ENCODE data around the gene LINGO3.

Gene LINGO3

DNA sequence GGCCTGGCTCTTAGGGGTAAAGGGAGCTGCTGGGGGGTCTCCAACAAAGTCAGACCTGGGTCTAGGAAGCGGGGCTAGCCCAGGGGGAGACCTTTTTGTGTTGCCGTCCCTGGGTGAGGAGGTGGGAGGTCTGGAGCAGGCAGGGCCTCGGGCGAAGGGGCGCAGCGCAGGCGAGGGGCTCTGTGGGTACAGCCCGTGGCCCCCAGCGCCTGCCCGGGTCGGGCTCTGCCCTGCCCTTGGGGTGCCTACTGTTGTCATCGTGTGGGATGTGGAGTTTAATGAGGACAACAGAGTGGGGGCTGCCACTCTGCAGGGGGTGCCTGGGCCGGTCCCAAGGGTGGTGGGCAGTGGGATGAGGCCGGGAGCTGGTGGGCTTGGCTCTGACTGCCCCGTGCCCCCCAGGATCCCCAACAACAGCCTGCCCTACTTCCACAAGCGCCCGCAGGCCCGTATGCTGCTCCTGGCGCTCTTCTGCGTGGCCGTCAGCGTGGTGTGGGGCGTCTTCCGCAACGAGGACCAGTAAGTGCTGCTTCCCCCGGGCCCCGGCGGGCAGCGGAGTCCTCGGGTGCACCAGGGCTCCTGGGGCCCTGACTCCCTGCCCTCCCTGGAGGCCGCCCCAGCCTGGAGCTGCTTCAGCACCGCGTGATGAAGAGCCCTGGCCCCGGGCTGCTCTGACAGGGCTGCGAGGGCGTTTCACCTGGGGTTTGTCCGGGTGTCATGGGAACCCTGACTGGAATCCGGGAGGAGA is 32.7 kb upstream of the LINGO3 start:
- no peak for DNase-seq (ENCODE audit: low read depth in 3 of 3, low spot score in 1 of 3)

GRCh38 chr19:2339644-2340310 is 31.8 kb upstream of the LINGO3 start:
- no peak for DNase-seq (ENCODE audit: low read depth in 3 of 3, low spot score in 1 of 3)

- no peak for DNase-seq (ENCODE audit: low read depth in 3 of 3, low spot score in 1 of 3)
These were observed 31.0 kb upstream of the LINGO3 start for GRCh38 chr19:2338751-2339643.

DNA sequence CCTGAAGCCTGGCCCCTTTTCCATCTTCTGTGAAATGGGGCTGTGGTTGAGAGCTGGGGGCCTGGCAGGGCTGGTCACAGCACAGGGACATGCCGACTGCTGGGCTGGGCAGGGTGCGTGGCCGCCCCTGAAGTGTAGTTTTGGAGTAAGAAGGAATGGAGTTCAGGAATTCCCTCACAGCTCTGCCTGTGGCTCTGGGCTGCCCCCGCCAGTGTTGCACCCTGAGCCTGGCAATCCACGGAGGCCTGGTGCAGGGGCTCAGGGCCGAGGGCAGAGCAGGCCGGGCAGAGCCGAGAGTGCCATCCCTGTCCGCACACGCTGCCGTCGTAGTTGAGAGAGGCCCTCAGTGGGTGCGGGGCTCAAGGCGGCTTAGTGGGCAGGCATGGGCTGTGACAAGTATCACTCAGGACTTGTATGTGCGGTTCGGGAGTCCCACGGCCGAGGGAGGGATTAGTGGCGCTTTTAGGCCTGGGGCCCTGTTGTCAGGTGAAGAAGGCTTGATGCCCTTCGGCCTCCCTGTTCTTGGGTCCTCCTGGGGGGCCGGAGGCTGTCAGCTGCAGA is 30.2 kb upstream of the LINGO3 start:
- DNase-seq (ENCODE audit: low read depth in 3 of 3, low spot score in 1 of 3) = no peak

DNA sequence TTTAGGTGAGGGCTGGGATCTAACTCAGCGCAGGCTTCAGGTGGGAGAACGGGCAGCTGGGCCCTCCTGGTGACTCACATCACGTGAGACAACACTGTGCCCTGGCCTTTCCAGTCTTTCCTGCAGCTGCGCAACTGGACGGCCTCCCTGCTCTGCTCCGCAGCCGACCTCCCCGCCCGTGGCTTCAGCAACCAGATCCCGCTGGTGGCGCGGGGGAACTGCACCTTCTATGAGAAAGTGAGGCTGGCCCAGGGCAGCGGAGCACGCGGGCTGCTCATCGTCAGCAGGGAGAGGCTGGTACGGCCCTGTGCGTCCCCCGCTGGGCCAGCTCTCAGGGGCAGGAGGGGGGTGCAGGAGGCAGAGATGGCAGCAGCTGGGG is 29.4 kb upstream of the LINGO3 start:
- no peak for DNase-seq (ENCODE audit: low read depth in 3 of 3, low spot score in 1 of 3)

DNA sequence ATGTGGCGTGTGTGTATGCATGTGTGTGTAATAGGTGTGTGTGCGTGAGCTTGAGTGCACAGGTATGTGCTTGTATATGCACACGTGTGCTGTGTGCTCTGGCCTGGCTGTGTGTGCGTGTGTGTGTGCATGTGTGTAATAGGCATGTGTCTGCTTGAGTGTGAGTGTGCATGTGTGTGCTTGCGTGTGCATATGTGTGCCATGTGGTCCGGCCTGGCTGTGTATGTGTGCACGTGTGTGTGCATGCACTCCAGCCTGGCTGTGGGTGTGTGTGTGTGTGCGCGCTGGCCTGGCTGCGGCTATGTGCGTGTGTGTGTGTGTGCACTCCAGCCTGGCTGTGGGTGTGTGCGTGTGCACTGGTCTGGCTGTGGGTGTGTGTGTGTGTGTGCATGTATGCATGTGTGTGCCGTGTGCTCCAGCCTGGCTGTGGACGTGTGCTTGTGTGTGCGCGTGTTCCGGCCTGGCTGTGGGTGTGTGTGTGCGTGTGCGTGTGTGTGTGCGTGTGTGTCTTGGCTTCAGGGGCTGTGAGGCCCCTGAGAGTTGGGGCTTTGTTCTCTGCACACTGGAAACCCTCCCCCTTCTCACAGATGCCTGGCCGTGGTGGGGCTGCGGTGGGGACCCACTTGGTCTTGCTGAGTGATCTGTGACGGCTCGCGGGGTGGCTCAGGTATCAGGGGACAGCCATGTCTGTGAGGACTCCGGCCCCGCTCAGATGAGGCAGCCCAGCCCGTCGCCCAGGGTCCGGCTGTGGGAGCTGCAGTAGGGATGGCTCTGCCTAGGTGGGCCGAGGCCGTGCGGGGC is 28.8 kb upstream of the LINGO3 start:
- no peak for DNase-seq (ENCODE audit: low read depth in 3 of 3, low spot score in 1 of 3)

- DNase-seq (ENCODE audit: low read depth in 3 of 3, low spot score in 1 of 3) = no peak
These were observed 27.9 kb upstream of the LINGO3 start for GRCh38 chr19:2335848-2336247.

GRCh38 chr19:2334986-2335846 is 27.3 kb upstream of the LINGO3 start:
- no peak for DNase-seq (ENCODE audit: low read depth in 3 of 3, low spot score in 1 of 3)

DNA sequence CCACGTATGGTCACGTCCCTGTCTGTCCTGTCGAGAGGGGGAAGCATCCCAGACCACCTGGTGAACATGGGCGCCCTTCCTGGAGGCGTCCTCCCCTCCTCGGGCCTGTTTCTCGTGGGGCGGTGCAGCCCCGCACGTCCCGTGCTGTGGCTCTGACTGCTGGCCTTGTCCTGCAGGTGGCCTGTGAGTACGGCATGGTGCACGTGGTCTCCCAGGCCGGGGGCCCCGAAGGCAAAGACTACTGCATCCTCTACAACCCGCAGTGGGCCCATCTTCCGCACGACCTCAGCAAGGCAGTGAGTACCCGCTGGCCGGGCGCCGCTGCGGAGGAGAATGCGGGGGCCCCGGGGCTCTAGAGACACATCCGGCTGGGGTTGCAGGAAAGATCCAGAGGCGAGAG is 26.5 kb upstream of the LINGO3 start:
- no peak for DNase-seq (ENCODE audit: low read depth in 3 of 3, low spot score in 1 of 3)

DNA sequence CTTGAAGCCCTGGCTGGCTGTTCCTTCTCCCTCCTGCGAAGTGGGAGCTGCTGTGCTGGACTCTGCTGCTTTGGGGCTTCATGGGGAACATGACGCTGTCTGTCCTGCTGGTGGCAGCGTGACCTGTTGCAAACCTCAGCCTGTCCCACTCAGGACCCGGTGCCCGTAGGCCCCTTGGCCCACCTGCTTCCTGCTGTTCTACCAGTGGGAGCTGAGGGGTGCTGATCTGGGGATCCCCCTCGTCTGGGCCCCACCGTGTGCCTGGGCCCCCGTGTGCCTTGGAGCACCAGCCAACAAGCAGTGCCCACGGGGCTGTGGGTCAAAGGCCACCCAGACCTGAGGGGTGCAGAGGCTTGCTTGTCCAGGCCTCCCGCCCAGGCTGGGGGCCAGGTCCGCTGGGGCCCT is 25.9 kb upstream of the LINGO3 start:
- no peak for DNase-seq (ENCODE audit: low read depth in 3 of 3, low spot score in 1 of 3)

GRCh38 chr19:2333027-2333806 is 25.3 kb upstream of the LINGO3 start:
- no peak for DNase-seq (ENCODE audit: low read depth in 3 of 3, low spot score in 1 of 3)

DNA sequence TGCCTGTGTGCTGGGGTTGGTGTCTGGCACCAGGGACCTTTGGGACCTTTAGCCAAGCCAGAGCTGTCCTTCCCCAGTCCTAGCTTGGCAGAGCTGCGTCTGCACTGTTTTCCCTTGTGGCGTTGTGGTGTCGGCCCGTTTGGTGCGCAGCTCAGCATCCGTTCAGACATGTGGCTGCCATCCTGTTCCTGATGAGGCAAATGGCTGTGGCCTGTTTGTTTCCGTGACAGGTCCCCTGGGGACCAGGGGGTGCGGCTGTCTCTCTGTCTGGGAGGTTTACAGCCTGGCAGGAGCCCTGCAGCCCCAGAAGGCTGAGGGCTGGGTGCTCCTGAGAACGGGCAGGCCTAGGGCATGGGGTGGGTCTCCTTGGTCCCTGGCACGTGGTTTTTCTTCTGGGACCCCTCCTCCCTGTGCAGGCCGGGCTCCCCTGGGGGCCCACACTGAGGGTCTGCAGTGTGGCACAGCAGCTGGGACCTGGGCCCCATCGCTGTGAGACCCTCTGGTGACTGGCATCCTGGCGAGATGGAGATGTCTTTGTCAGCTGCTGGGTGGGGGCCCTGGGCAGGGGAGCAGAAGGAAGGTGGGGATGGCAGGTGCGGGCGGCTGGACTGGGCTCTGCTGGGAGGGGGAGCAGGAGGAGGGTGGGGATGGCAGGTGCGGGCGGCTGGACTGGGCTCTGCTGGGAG is 24.5 kb upstream of the LINGO3 start:
- DNase-seq (ENCODE audit: low read depth in 3 of 3, low spot score in 1 of 3) = no peak

- no peak for DNase-seq (ENCODE audit: low read depth in 3 of 3, low spot score in 1 of 3)
These were observed 23.8 kb upstream of the LINGO3 start for GRCh38 chr19:2331601-2332246.

DNA sequence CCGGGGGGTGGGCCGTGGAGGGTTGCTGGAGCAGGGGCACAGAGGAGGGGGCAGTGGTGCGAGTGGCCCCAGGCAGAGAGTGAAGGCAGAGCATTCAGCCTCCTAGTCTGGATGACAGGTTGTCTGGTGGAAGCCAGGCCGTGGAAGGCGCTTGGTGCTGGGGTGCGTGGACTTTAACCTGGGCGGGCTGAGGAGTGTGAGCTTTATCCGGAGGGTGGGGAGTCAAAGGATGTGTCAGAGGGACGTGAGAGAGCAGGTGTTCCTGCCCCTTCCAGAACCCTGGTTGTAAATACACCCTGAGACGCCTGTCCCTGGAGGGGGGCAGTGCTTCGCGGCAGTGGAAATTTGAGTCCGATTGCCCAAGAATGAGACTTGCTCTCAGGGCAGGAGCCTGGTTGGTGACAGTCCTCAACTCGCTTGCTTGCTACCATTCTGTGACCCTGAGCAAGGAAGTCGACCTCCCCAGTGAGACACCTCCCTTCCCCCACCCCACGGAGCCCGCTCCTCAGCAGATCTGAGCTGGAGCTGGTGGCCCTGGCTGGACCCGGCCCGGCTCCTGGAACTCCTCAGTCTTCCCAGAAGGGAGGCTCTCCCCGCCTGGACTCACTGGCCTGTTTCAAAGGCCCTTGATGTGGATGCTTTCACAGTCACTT is 22.8 kb upstream of the LINGO3 start:
- no peak for DNase-seq (ENCODE audit: low read depth in 3 of 3, low spot score in 1 of 3)

- no peak for DNase-seq (ENCODE audit: low read depth in 3 of 3, low spot score in 1 of 3)
These were observed 22.3 kb upstream of the LINGO3 start for GRCh38 chr19:2330255-2330631.

- no peak for DNase-seq (ENCODE audit: low read depth in 3 of 3, low spot score in 1 of 3)
These were observed 21.6 kb upstream of the LINGO3 start for GRCh38 chr19:2329501-2329916.

DNA sequence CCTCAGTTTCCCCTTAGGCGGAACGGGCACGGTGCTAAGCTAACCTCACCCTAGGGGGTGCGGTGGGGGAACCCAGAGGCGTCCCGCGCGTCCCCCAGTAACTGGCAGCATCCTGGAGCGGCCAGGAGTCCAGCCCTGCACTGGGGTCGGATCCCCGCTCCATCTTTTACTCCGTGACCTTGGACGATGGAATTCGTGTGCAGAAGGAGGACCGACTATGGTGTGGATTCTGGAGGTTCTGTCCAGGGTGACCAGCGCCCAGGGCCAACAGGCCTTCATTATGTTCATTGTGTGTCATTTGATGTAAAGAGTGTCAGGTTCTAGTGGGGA is 21.2 kb upstream of the LINGO3 start:
- no peak for DNase-seq (ENCODE audit: low read depth in 3 of 3, low spot score in 1 of 3)
